ENCODE measurements around the gene CELA1. TPM values are rescaled to one million over a fixed set of nuclear protein-coding genes. Genes with fewer than 3 reads are reported as not detected.
"Not testable (repeated sequence)": the region's sequence is repeated elsewhere in the genome, so short reads cannot be mapped to it uniquely, and the experiment has no call there.

The CELA1 gene
- total RNA-seq, 2 experiments from 2014 or later, result not detected

DNA sequence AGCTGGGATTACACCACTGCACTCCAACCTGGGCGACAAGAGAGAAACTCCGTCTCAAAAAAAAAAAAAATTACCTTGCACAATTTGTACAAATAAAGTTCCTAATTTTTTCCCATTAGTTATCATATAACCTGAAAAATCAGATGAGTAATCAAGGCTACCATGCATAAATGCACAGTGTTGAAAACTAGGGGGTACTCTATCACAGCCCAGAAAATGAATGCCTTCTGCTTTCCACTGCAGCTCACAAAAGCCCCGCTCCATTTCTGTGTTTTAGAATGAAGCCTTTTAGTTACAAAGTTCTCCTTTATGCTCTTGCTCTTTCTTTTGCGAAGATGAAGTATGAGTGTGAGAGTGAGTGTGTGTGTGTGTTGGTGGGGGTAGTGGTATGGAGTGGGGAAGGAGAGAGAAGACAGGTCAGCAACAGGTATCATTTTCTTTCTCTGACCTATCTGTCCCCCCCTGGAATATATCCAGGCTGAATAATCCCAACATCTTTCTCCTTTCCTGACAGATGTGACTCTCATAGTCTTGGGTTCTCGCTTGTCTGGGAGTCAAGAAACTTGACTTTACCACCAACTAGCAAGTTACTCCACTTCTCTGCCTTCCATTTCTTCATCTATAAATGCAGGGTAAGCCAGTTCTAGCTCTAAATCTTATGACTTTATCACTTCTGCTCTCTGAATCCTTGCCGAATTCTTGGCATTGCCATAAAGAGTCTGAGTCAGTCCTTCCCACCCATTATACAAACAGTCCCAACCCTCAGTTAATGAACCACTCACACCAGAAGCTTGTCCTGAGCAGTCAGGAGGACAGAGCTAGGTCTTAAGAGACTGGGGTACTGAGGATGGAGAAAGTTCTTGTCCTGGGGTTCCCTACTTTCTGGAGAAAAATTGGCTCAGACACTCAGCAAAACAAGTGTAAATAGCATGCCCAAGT, 38.6 kb downstream of the CELA1 start:
- ChIA-PET CTCF (interaction anchor here (0.8 to 3.1 kb wide), 3 partner anchors 14 to 90 kb away, joined by 3 to 16 read pairs (median 3); partner anchors contain the start of gene POU6F1), POLR2A (no interaction called here)
- no peak for DNase-seq
- Mint-ChIP-seq H3K27me3 (ENCODE audit: low read depth) (no peaks in the 10 kb centered on the region), H3K4me1 (ENCODE audit: low read depth) (peaks cover 10% of the 10 kb centered on the region), H3K36me3 (ENCODE audit: low read depth) (peaks cover 63% of the 10 kb centered on the region), H3K4me3 (no peak overlapping the region), H3K27ac (peak overlapping the region; percentile 30), H3K9me3 (ENCODE audit: insufficient read depth) (no peaks in the 10 kb centered on the region)
- no peak for ATAC-seq

DNA sequence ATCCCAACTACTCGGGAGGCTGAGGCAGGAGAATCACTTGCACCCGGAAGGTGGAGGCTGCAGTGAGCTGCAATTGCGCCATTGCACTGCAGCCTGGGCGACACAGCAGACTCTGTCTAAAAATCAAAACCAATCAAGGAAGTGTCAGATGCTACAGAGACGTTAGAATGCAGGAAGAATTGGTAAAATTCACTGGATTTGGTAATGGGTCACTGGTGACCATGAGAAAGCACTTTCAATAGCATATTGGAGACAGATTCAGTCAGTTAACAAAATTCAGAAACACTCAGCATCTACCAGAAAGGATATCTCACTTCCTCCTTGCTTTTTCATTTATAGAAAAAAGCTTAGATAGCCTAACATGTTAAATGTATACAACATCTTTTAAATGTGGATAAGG, 40.0 kb downstream of the CELA1 start:
- DNase-seq (no peak), ATAC-seq (no peak)
- CTCF ChIA-PET, result interaction anchor here (1.0 to 3.1 kb wide), 2 partner anchors 35 to 68 kb away, joined by 3 to 16 read pairs; partner anchors contain the start of gene DAZAP2
- POLR2A ChIA-PET, result no interaction called here
- Mint-ChIP-seq H3K4me3 (no peak overlapping the region), H3K36me3 (ENCODE audit: low read depth) (peaks cover 66% of the 10 kb centered on the region), H3K9me3 (ENCODE audit: insufficient read depth) (no peaks in the 10 kb centered on the region), H3K4me1 (ENCODE audit: low read depth) (peaks cover 5% of the 10 kb centered on the region), H3K27me3 (ENCODE audit: low read depth) (no peaks in the 10 kb centered on the region), H3K27ac (no peak overlapping the region)

DNA sequence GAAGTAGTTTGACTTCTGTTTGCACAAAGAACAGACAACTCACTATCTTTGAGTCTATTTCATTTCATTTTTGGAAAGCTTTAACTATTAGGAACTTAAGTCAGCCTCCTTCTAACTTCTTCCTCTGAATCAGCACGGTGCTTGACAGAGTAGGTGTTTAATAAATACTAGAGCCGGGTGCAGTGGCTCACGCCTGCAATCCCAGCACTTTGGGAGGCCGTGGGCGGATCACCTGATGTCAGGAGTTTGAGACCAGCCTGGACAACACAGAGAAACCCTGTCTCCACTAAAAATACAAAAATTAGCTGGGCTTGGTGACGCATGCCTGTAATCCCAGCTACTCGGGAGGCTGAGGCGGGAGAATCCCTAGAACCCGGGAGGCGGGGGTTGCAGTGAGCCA, 45.7 kb downstream of the CELA1 start:
- H3K27ac Mint-ChIP-seq; H3K9me3 Mint-ChIP-seq (ENCODE audit: insufficient read depth); DNase-seq; H3K27me3 Mint-ChIP-seq (ENCODE audit: low read depth); H3K4me3 Mint-ChIP-seq; H3K4me1 Mint-ChIP-seq (ENCODE audit: low read depth); ATAC-seq: not testable (repeated sequence)
- H3K36me3 Mint-ChIP-seq (ENCODE audit: low read depth), result peaks cover 59% of the 10 kb centered on the region
- ChIA-PET CTCF (interaction anchor here (4.8 kb wide), 1 partner anchor 40 kb away, joined by 18 read pairs; no protein-coding TSS in a partner anchor), POLR2A (interaction anchor here (0.6 kb wide), 2 partner anchors 82 to 242 kb away, joined by 3 read pairs; no protein-coding TSS in a partner anchor)

DNA sequence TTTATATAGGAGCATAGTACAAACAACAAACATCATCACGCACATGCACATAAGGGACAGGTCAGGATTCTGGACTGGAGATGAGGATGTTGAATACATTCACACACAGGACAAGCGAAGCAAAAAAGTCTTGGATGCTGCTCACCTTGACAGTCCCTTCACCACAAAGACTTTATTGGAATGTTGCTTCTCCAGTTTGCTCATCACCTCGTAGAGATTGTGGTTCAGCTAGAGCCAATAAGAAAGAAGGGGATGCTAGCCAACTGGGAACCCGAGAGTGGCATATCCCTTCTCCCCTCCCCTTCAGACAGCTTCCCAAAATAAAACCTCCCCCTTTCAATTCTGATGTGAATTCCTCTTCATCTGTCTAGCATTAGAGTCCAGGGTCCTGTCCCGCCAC, 50.8 kb downstream of the CELA1 start:
- Mint-ChIP-seq H3K36me3 (ENCODE audit: low read depth) (peaks cover 49% of the 10 kb centered on the region), H3K4me1 (ENCODE audit: low read depth) (peaks cover 3% of the 10 kb centered on the region), H3K9me3 (ENCODE audit: insufficient read depth) (no peaks in the 10 kb centered on the region), H3K4me3 (no peak overlapping the region), H3K27me3 (ENCODE audit: low read depth) (no peaks in the 10 kb centered on the region), H3K27ac (no peak overlapping the region)
- DNase-seq (no peak), ATAC-seq (no peak)
- ChIA-PET POLR2A (no interaction called here), CTCF (no interaction called here)

DNA sequence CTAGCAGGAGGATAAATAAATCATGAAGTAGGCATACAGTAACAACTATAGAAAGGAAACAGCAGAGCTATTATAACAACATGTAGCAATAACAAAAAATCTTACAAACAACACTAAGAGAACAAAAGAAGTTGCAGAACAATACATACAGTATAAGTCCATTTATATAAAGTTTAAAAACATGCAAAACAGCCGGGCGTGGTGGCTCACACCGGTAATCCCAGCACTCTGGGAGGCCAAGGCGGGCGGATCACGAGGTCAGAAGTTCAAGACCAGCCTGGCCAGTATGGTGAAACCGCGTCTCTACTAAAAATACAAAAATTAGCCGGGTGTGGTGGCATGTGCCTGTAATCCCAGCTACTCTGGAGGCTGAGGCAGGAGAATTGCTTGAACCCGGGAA, 52.4 kb downstream of the CELA1 start:
- H3K27me3 Mint-ChIP-seq (ENCODE audit: low read depth); H3K4me1 Mint-ChIP-seq (ENCODE audit: low read depth); H3K27ac Mint-ChIP-seq; H3K9me3 Mint-ChIP-seq (ENCODE audit: insufficient read depth); H3K4me3 Mint-ChIP-seq; DNase-seq; ATAC-seq; CTCF ChIA-PET: not testable (repeated sequence)
- POLR2A ChIA-PET, result interaction anchor here (1.0 kb wide), 1 partner anchor 55 kb away, joined by 3 read pairs; the partner anchor contains the start of gene DAZAP2
- H3K36me3 Mint-ChIP-seq (ENCODE audit: low read depth), result peaks cover 48% of the 10 kb centered on the region

DNA sequence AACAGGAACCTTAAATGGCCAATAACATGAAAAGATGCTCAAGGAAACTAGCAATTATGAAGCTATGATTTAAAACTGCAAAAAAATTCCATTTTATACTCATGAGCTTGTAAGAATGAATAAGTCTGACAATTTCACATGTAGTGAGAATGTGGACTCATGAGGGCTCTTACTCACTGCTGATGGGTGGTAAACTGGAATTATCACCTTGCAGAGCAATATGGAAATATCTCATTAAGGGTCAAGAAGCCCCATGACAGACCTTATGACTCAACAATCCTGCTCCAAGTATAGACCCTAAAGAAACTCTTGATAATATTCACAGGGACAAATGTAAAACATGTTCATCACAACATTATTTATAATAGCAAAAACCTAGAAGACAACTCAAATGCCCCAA, 52.8 kb downstream of the CELA1 start:
- peaks cover 49% of the 10 kb centered on the region for H3K36me3 Mint-ChIP-seq (ENCODE audit: low read depth)
- peaks cover 3% of the 10 kb centered on the region for H3K4me1 Mint-ChIP-seq (ENCODE audit: low read depth)
- H3K9me3 Mint-ChIP-seq (ENCODE audit: insufficient read depth), result no peaks in the 10 kb centered on the region
- ChIA-PET POLR2A (interaction anchor here (1.0 kb wide), 1 partner anchor 55 kb away, joined by 3 read pairs; the partner anchor contains the start of gene DAZAP2), CTCF (interaction anchor here (0.9 kb wide), 1 partner anchor 48 kb away, joined by 3 read pairs; no protein-coding TSS in a partner anchor)
- DNase-seq, result no peak
- no peak for ATAC-seq
- no peak overlapping the region for H3K4me3 Mint-ChIP-seq
- no peaks in the 10 kb centered on the region for H3K27me3 Mint-ChIP-seq (ENCODE audit: low read depth)
- H3K27ac Mint-ChIP-seq, result no peak overlapping the region

DNA sequence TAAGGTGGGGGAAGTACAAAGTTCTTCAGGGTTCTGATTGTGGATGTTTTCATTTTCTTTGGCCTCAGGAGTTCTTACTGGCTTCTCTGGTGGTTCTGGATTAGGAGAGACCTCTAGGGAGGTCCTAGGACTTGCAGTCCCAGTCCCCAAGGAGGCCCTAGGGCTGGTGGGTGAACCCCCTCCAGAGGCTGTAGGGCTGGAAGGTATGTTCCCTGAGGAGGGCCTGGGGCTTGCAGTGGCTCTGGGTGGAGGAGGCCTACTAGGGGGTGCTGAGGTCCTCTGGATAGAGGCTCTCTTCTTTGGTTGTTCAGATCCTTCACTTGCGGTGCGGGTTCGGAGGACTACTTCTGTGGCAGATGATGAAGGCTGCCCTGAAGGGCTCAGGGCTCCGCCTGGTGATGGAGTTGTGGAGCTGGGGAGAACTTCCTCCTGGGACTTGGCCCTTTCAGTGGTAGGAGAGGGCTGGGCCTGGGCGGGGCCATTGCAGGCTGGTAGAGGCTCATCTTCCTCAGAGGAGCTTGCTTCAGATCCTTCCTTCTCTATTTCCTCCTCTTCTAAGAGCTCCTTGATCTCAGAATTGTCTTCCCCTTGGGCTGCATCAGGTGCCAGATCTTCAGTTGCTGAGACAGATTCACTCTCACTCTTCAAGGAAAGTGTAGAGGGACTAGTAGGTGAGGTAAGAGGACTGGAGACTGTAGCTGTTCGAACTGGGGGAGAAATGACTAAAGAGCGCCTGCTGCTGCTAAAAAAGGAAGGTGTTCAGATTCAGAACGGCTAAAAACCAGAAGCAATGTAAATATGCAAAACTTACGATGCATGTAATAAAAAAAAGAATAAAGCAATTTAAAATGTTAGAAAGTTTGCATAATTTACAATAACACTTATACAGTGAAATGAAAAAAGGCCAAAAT, 54.6 kb downstream of the CELA1 start:
- H3K27ac Mint-ChIP-seq, result peak overlapping the region; percentile 19
- ATAC-seq, POLR2A ChIA-PET: not testable (repeated sequence)

DNA sequence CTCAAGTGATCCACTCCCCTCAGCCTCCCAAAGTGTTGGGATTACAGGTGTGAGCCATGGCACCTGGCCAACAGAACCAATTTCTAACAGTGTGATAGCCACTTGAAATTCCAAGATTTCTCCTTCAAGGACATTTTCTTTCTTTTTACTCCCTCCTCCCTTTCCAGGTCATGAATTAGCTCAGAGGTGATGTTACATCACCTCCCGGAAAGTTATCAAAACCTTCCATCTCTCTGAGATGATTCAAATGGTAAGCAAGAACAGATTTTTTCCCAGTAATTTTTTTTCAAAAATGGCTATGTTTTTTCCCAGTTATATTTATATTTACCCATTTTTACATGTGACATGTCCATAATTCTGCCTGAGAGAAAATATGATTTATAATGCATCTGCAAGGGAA, 60.6 kb downstream of the CELA1 start:
- Mint-ChIP-seq H3K36me3 (ENCODE audit: low read depth) (peaks cover 48% of the 10 kb centered on the region), H3K27ac (no peak overlapping the region), H3K4me3 (no peak overlapping the region), H3K4me1 (ENCODE audit: low read depth) (no peaks in the 10 kb centered on the region), H3K27me3 (ENCODE audit: low read depth) (no peaks in the 10 kb centered on the region), H3K9me3 (ENCODE audit: insufficient read depth) (no peaks in the 10 kb centered on the region)
- ChIA-PET POLR2A (no interaction called here), CTCF (interaction anchor here (0.9 kb wide), 1 partner anchor 33 kb away, joined by 4 read pairs; no protein-coding TSS in a partner anchor)
- DNase-seq, result no peak
- no peak for ATAC-seq

More for the DNA sequence above, 54.6 kb downstream of the CELA1 start:
- H3K4me1 Mint-ChIP-seq (ENCODE audit: low read depth); DNase-seq; H3K27me3 Mint-ChIP-seq (ENCODE audit: low read depth); H3K4me3 Mint-ChIP-seq; H3K9me3 Mint-ChIP-seq (ENCODE audit: insufficient read depth): not testable (repeated sequence)
- peaks cover 52% of the 10 kb centered on the region for H3K36me3 Mint-ChIP-seq (ENCODE audit: low read depth)
- CTCF ChIA-PET, result interaction anchor here (1.5 kb wide), 1 partner anchor 49 kb away, joined by 7 read pairs; no protein-coding TSS in a partner anchor

DNA sequence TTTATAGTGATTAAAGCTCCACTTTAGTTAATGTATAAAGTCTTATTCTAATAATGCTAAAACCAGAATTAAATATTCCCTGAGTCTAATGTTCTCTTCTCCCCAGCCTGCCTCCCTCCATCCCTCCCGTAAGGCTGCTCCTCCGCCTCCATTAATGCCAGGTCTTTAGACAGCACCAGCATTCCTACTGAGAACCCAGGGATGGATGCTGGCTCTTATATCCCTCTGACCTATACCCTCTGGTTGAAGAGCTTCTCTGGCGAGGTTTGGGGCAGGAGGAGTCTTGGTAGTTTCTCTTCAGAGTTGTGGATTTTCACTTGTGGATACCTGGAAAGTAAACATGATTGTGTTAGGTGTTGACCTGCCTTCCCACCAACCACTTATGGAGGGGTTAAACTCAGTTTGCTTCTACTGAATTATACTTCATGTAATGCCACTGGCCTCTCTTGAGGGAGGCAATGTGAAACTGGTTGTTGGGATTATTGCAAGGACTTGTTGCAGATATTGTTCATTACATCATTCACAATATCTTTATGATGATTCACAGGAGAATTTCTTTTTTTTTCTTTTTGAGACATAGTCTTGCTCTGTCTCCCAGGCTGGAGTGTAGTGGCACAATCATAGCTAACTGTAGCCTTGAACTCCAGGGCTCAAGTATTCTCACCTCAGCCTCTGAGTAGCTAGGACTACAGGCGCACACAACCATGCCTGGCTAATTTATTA, 65.1 kb downstream of the CELA1 start:
- ChIA-PET CTCF (interaction anchor here (2.4 to 2.6 kb wide), 2 partner anchors 11 to 60 kb away, joined by 10 to 12 read pairs; partner anchors contain the start of gene SMAGP), POLR2A (no interaction called here)
- Mint-ChIP-seq H3K4me1 (ENCODE audit: low read depth) (no peaks in the 10 kb centered on the region), H3K36me3 (ENCODE audit: low read depth) (peaks cover 34% of the 10 kb centered on the region), H3K27ac (no peak overlapping the region), H3K4me3 (no peak overlapping the region), H3K9me3 (ENCODE audit: insufficient read depth) (no peaks in the 10 kb centered on the region), H3K27me3 (ENCODE audit: low read depth) (no peaks in the 10 kb centered on the region)
- ATAC-seq (no peak), DNase-seq (no peak)

Measured in activated CD8-positive, alpha-beta T cell treated with anti-CD3 and anti-CD28 coated beads, Interleukin-2, amount 10 ng/mL, durations not matched to agents 7 days and 5 days (primary cell).